GOT3 (cell line): ENCODE measurements around the gene RGS2.

Experiments used
- DNase-seq: peaks from one replicate; lab custom pipeline; 2025; ENCODE audit warnings: mixed read lengths; lab: John Stamatoyannopoulos, UW

RGS2 gene

DNA sequence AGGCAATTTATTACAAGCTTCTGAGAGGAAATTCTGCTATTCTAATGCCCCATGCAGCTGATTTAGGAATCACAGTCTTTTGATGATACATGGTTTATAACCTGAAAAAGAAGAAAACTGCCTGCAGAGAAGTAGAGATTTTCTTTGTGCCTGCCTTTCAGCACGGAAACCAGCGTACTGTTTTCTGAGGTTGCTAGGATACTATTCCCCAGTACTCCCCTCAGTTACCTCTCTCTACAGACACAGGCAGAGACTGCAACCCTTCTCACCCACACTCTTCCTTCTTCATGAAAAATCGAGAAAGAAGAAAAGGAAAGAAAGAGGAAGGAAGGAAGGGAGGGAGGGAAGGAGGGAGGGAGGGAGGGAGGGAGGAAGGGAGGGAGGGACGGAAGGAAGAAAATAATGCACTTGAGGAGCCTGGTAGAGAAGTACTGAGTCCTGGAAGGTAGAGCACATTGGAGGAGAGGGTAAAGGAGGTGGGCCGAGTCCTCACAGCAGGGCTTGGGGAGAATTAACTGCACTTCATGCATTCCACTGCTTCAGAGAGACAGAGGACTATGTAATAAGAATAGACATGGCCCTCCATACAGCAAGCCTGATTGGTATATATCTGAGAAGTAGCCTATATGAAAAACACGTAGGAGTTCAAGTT lies 21.9 kb downstream of the RGS2 start:
- no peak for DNase-seq

DNA sequence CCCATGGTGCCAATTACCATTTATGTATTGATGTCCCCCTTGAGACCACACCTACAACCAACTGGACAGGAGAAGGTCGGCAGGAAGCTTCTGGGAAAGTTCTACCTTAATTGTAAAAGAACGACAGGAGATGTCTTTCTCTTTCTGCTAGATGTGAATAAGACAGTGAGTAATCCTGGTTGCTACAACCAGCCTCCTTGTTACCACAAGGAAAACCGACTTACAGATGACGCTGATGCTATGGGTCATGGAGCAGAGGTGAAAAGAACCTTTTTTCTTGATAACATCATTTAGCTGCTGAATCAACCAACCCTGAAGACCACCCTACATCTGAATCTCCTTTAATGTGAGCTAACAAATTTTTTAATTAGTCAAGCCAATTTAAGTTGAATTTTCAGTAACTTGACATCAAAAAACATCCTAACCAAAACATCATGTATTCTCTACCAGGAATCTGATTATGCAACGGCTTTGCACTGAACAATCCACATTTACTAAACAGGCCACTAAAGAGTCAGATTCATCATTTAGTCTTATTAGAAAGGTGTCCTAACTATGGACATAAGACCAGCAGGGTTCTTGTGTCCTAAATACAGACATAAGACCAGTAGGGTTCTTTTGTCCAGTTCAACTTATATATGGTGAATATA lies 23.0 kb downstream of the RGS2 start:
- no peak for DNase-seq

DNA sequence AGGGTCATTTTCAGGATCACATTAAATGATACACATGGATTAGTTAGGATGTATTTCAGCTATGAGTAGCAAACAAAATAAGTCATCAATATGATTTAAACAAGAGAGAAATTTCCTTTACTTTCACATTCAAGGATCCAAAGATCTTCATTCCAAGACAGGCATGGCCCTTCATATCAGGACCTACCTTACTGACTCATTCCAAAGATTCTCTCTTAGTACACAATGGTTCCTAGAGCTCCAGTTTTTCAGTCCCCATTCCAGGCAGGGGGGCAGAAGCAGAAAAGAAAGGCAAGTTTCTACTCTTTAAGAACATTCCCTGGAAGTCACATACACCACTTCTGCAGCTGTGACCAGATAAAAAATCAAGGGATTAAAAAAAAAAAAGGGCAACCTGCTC lies 23.7 kb downstream of the RGS2 start:
- DNase-seq: no peak

DNA sequence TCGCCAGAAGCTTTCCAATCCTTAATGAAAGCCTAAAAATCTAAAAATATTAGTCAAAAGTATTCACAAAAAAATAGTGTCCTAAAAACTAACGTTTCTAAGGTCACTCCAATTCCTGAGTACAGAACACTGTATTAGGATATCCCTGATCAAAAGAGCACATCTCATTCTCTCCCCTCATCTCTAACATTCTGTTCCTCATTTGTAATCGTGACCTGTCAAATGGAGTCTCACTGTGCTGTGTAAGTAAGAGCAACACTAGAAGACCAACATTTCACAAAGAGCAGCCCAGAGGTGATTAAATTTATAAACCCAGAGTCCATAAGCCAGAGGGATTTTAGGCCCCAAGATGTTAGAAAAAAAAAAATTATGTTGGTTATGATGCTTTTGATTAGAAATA lies 26.3 kb downstream of the RGS2 start:
- DNase-seq: no peak

DNA sequence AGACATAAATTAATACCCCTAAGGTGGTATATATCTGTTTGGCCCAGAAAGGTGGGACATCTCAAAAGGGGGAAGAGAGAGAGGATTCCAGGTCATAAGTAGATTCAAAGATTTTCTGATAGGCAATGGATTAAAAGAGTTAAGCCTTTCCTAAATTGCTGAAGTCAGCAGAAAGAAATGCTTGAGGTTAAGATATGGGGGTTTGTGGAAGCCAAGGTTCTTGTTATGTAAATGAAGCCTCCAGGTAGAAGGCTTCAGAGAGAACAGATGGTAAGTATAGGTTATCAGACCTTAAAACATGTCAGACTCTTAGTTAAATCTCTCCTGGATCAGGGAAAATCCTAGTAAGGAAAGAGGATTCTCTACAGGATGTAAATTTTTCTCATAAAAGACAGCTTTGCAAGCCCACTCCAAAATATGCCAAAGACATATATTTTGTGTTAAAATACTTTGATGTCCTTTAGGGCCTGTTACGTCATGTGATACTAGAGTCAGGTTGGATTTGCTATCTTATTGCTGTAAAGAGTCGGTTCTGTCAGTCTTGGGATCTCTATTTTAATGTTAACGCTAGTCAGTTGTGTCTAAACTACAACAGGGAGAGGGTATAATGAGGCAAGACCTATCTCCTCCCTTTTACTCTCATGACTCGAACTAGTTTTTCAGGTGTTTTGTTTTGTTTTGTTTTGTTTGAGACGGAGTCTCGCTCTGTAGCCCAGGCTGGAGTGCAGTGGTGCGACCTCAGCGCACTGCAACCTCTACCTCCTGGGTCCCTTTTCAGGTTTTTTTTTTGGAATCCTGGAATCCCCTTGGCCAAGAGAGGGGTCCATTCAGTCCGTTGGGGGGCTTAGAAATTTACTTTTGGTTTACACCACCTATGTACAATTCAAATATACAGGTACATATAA lies 30.6 kb downstream of the RGS2 start:
- no peak for DNase-seq

DNA sequence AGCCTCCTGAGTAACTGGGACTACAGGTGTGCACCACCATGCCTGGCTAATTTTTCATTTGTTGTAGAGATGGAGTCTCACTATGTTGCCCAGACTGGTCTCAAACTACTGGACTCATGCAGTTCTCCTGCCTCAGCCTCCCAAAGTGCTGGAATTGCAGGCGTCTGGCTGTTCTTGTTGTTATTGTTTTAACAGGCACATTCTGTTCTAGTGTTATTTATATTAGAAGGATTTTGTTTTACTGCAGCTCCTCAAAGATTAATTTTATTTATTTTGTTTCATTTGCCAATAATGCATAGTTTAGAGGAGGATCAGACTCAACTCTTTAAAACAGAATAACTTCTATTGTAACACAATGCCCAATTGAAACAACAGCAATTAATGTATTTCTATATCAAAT lies 35.5 kb downstream of the RGS2 start:
- no peak for DNase-seq

DNA sequence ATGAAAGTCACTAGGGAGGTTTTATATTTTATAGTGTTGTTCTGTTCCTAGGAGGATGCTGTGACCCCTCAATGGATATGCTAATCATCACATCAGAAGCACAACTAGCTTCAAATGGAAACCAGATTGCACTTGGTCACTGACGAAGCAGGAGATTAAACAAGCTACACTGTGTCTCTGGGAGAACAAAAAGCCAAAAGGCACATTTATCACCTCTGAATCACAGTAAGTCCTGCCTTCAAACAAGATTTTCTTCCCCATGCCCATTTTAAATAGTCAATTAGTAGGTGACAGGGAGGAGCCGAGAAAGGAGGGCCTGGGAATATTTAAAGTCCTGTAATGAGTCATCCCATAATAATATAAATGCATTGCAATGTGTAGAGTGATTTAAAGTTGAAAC lies 38.1 kb downstream of the RGS2 start:
- no peak for DNase-seq

DNA sequence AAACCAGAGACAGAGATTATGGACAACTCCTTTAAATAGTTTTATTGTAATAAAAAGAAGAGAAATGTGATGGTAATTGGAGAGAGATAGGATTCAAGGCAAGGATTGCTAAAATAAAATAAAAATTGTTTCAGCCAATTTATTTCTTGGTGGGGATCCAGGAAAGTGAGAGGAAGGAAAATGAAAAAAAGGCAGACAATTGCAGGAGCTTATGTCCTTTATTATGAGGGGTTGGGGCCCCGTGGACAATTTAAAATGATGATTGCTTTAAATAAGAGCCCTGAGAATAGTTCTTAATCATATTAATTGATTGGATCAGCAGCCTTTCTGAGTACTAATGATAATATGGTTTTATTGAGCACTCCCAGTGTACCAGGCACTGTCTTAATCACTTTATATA lies 40.2 kb downstream of the RGS2 start:
- DNase-seq: no peak

DNA sequence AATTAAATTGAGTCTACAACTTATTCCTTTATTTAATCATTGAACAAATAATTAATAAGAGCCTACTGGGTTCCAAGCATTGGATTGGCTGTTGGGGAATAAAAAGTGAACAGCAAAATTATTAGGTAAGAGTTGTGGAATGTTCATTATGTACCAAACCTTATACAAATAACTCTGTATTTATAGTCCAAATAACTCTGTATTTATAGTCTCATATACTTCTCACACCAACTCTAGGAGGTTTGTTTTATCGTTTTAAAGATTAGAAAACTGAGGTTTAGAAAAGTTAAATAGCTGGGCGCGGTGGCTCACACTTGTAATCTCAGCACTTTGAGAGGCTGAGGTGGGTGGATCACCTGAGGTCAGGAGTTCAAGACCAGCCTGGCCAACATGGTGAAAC lies 40.6 kb downstream of the RGS2 start:
- DNase-seq: no peak

DNA sequence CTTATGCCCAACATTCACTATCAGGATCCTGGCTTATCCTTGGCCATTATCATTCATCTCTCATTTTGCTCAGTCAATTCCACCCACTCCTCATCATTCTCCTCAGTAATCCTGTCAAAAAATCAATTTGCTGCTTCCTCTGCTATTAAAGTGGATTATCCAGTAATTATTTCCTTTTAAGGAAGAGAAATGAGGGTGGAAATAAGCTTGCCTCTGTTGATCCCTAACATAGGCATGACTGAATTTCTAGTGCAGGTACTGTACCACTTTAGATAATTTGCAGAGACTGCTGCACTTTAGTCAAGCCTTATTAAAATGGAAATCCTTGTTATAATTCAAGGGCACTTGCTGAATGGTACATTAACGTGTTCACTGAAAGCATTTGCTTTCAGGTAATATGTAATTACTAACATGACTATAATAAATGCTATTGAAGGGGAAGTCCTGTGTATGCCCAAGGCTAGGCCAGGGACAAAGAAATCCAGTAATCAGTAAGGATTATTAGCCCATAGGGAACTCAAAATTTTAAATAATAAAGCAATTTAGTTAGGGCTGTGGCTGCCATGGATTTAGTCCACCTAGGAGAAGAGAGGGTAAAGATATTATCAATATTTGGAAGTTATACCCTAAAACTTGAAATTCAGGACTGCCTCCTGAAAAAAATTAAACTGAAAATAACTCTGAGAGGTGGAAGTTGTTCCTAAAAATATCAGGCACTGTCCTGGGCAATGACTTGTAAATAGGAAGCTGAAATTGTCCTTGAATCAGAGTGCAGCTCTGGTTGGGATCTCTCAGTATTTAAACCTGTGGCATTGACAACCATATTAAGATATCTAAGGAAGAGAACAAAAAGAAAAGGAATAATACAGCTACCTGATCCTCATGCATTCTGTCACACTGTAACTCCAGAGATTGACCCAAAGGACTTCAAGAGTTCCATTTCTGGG lies 43.4 kb downstream of the RGS2 start:
- no peak for DNase-seq

DNA sequence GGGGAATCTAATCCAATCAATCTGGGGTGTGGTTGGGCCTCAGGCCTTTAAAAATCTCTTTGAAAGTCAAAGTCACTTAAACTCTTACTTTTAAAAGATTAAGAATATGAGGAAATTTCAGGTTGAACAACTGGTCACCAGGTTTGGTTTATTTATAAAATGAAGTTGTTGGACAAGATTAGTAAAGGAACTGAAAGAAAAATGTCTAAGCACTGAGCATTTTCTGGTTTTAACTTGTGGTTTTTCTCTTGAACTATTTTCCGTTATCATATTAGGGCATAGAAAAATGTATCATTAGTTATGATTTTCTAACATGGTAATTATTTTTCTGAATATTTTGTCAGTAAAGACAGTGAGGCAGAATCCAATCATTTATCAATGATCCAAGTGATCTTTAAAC lies 49.6 kb downstream of the RGS2 start:
- DNase-seq: no peak

DNA sequence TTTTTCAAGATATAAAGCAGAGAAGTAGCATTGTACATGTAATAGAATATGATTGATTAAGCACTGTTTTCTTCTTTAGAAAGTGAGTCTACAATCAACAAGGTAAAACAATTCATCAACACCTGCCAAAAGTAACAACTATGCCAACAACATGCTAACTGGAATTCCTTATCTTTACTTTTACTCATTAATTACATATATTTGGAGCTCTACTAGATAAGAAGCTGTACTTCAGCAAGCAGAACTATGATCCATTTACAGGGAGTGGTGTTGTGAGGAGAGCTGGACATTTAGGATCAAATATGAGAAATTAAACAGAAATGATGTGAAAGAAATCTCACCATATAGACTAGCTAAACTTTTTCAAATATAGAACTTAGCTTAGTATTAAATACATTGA lies 51.0 kb downstream of the RGS2 start:
- no peak for DNase-seq

DNA sequence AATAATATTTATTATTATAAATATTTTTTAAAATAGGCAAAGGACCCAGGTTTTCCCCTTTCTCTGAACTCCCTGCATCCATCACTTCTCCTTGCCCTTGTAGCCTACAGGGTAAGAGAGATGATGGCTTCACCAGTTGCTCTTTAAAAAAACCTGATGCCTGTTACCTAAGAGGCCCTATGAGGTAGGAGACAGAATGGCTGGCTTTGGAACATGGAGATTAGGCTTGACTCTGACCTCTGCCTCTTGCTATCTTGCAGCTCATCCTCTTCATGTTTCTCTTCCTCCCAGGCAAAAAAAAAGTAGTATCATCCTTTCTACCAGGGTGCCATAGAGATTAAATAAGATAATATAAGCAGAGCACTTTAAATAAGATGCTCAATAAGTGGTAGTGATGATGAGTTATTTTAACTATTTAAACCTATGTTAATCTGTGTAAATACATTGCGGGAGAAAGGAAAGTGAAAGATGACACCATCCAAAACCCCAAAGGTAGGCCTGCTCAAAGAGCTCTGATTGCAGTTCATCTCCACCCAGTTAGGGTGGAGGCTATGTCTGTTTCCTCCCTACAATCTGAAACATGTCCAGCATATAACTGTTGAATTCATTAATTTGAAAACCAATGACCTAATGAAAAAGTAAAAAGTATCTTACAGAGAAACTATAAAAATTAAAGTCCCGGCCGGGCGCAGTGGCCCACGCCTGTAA lies 51.8 kb downstream of the RGS2 start:
- DNase-seq: no peak

DNA sequence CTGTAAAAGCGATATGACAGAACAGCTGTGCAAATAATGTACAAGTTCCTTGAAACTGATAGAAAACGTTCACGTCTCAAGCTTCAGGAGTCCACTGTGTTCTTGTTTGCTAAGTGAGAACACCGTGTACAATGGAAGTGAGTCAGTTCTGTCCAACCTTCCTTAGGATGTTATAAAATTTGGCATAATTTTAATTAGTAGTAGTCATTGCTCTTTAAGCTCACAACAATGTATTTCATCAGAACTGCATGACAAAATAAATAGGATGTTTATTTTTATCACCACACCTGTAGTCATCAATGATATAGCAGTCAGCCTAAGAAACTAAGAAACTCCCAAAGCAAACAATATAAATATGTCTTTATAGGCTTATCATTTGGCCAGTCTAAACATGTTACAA lies 53.0 kb downstream of the RGS2 start:
- DNase-seq: no peak
